GM12801 (cell line): ENCODE data around the gene FADS3.

Experiments used
- TF ChIP-seq, protein P1 (sequence below): IDR thresholded peaks from one replicate; pipeline ENCODE4 v1.5.1; 2011; ENCODE audit warnings: control low read depth; ENCODE audit not compliant: insufficient read length; ENCODE audit errors: extremely low read depth

FADS3 gene

DNA sequence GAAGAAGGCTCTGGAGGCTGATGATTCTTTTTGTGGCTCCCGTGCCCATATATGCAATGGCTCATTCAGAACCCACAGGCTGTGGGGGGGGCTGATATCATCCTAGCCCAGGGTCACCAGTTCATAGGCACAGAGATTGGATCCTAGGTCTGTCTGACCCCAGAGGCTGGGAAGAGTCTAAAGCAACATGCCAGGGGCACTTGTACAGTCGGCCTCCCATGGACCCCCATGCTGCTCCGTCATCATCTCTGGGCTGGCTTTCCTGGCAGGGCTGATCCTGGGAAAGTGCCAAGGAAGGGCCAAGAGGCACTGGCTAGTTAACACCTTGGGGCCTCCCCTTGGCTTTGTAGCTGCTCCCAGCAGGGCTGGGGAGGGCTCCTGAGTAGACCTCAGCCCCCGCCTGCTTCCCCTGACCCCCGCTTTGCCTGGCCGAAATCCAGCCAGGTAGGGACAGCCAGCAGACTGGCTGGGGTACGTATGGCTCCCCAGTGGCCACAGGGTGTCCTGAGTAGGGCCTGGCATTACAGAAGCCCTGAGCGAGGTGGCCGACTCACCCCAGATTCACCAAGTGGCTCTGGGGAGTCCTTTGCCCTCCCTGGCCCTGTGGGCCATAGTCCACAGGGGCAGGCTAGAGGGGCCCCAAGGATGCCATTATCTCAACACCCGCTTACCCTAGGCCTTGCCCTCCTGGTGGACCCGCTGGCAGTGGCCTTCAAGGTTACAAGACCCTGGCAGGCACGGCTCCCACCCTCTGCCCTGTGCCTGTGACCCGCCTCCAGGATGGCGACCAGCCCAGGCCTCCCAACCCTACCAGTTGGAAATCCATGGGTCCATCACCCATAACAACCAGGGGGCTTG is 22.5 kb downstream of the FADS3 start:
- TF ChIP-seq, protein P1, sequence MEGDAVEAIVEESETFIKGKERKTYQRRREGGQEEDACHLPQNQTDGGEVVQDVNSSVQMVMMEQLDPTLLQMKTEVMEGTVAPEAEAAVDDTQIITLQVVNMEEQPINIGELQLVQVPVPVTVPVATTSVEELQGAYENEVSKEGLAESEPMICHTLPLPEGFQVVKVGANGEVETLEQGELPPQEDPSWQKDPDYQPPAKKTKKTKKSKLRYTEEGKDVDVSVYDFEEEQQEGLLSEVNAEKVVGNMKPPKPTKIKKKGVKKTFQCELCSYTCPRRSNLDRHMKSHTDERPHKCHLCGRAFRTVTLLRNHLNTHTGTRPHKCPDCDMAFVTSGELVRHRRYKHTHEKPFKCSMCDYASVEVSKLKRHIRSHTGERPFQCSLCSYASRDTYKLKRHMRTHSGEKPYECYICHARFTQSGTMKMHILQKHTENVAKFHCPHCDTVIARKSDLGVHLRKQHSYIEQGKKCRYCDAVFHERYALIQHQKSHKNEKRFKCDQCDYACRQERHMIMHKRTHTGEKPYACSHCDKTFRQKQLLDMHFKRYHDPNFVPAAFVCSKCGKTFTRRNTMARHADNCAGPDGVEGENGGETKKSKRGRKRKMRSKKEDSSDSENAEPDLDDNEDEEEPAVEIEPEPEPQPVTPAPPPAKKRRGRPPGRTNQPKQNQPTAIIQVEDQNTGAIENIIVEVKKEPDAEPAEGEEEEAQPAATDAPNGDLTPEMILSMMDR = no peak

DNA sequence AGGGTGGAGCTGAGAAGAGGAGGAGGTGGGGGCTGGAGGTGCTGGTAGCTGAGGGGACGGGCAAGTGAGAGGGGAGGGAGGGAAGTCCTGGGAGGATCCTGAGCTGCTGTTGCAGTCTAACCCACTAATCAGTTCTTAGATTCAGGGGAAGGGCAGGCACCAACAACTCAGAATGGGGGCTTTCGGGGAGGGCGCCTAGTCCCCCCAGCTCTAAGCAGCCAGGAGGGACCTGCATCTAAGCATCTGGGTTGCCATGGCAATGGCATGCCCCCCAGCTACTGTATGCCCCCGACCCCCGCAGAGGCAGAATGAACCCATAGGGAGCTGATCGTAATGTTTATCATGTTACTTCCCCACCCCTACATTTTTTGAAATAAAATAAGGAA is 24.4 kb downstream of the FADS3 start:
- TF ChIP-seq, protein P1 = no peak

DNA sequence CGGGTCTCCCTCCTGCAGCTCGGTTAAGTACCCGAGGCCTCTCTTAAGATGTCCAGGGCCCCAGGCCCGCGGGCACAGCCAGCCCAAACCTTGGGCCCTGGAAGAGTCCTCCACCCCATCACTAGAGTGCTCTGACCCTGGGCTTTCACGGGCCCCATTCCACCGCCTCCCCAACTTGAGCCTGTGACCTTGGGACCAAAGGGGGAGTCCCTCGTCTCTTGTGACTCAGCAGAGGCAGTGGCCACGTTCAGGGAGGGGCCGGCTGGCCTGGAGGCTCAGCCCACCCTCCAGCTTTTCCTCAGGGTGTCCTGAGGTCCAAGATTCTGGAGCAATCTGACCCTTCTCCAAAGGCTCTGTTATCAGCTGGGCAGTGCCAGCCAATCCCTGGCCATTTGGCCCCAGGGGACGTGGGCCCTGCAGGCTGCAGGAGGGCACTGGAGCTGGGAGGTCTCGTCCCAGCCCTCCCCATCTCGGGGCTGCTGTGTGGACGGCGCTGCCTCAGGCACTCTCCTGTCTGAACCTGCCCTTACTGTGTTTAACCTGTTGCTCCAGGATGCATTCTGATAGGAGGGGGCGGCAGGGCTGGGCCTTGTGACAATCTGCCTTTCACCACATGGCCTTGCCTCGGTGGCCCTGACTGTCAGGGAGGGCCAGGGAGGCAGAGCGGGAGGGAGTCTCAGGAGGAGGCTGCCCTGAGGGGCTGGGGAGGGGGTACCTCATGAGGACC is 25.0 kb downstream of the FADS3 start:
- TF ChIP-seq, protein P1 = no peak

DNA sequence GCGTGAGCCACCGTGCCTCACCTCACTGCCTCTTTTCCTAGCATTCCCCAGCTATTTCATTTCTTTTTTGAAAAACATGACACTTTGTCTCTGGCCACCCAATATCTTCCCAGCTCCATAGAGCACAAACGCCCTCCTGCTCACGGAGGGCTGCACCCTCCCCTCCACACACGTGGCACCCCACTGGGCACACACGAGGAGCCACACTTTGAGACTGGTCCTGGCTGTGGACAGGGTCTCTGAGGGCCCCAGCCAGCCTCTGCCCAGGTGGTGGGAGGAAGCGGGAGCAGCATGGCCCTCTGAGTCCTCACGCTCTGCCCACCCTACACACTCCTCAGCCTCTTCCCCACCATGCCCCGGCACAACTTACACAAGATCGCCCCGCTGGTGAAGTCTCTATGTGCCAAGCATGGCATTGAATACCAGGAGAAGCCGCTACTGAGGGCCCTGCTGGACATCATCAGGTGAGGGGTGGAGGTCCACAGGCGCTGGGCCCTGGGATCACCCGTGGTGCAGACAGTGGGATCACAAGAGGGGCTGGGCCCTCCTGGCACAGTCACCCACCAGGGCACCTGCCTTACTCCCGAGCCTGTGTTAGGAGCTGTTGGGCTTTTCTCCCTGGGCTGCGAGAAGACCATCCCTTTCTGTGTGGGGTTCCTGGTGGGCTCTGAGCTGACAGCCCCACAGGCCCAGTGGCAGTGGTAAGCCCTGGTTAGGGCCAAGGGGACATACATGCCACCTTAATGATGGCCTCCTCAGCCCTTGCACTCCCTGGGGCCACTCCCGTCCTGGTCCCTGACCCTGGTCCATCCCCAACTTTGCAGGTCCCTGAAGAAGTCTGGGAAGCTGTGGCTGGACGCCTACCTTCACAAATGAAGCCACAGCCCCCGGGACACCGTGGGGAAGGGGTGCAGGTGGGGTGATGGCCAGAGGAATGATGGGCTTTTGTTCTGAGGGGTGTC is 26.2 kb downstream of the FADS3 start:
- TF ChIP-seq, protein P1 = no peak

DNA sequence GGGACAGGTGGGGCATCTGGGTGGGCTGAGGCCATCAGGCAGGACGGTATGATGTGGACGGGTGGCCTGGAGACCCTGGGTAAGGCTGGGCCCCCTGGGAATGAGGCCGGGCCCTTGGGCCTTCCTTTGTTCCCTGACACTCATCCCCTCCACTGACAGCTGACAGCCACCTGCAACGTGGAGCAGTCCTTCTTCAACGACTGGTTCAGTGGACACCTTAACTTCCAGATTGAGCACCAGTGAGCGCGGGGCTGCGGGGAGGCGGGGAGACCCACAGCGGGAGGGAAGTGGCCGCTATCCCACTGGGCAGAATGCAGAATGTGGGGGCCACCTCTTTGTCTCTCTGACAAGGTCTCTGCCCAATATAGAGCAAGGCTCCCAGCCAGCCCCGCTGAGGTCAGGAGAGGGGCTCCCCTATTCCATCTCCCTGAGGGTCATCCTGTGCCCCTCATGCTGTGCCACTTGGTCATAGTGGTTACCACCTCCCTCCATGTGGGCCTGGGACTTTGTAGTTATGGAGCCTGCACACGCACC is 27.7 kb downstream of the FADS3 start:
- TF ChIP-seq, protein P1 = no peak

DNA sequence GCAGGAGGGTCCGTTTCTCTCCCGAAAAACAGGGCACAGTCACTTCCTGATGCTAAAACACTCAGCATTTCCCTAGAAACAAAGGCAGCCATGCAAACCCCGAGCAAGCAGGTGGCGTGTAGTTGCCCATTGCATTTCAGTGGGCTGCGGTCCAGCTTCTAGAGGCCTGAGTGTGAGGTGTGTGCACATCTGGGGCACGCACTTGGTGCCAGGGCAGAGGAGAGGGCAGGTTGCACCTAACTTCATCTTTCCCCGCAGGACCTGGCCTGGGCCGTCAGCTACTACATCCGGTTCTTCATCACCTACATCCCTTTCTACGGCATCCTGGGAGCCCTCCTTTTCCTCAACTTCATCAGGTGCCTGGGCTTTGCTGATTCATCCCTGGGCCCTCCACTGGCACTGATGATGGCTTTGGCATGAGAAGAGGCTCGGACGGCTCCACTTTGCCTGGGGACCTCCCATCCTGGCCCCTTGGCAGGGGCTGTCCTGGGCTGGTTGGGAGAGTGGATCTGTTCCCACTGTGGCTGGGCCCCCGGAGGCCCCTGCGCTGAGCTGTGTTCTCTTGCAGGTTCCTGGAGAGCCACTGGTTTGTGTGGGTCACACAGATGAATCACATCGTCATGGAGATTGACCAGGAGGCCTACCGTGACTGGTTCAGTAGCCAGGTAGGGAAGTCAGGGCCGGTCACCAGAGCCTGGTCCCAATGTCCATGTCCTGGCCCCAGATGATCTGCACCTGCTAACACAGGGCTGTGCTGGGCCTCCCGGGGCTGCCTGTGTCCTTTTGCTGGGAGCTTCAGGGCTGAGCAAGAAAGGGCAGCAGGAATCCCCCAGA is 28.4 kb downstream of the FADS3 start:
- TF ChIP-seq, protein P1 = no peak
